ENCODE measurements around the gene THPO. TPM values are rescaled to one million over a fixed set of nuclear protein-coding genes. Genes with fewer than 3 reads are reported as not detected.

Gene THPO
- total and polyA plus RNA-seq, 2 donors (not counting 1 experiment from before 2014, with no cell fraction given): not detected

- H3K4me2 ChIP-seq (replicated peaks; ENCODE audit: low read depth, low read length, poor library complexity, severe bottlenecking): no peak overlapping the region
- H3K27ac ChIP-seq (ENCODE audit: low read length in 2 of 2): no peak overlapping the region
- WGBS (ENCODE audit: insufficient coverage): 88% methylated on average over 8 of the region's 8 CpGs
- no peaks in the 10 kb centered on the region for H3K9me3 Mint-ChIP-seq (ENCODE audit: insufficient read depth)
- H4K20me1 ChIP-seq (ENCODE audit: control insufficient read depth, insufficient read depth, low read length, poor library complexity, severe bottlenecking): no peaks in the 10 kb centered on the region
- H3K9ac ChIP-seq (ENCODE audit: low read length): no peak overlapping the region
- H3K4me3 ChIP-seq (ENCODE audit: control extremely low read depth in 1 of 5, extremely low read depth in 1 of 5, insufficient read depth in 1 of 5, low read depth in 2 of 5, low read length in 4 of 5): no peak overlapping the region
- H3K79me2 ChIP-seq (ENCODE audit: control insufficient read depth, insufficient read depth, low read length): no peaks in the 10 kb centered on the region
- no peak for TF ChIP-seq EZH2 (IDR thresholded peaks at IDR 0.05; ENCODE audit: borderline replicate concordance, insufficient read depth, low read depth, low read length, poor library complexity, severe bottlenecking)
- TF ChIP-seq, protein P1, sequence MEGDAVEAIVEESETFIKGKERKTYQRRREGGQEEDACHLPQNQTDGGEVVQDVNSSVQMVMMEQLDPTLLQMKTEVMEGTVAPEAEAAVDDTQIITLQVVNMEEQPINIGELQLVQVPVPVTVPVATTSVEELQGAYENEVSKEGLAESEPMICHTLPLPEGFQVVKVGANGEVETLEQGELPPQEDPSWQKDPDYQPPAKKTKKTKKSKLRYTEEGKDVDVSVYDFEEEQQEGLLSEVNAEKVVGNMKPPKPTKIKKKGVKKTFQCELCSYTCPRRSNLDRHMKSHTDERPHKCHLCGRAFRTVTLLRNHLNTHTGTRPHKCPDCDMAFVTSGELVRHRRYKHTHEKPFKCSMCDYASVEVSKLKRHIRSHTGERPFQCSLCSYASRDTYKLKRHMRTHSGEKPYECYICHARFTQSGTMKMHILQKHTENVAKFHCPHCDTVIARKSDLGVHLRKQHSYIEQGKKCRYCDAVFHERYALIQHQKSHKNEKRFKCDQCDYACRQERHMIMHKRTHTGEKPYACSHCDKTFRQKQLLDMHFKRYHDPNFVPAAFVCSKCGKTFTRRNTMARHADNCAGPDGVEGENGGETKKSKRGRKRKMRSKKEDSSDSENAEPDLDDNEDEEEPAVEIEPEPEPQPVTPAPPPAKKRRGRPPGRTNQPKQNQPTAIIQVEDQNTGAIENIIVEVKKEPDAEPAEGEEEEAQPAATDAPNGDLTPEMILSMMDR (IDR thresholded peaks at IDR 0.05): no peak
- H3K4me3 Mint-ChIP-seq: no peak overlapping the region
- ChIA-PET CTCF (interaction anchor here (0.6 to 1.3 kb wide), 3 partner anchors 14 to 129 kb away, joined by 4 to 6 read pairs (median 5); no protein-coding TSS in a partner anchor), POLR2A (no interaction called here)
- H3K27me3 Mint-ChIP-seq: peaks cover 59% of the 10 kb centered on the region
- H3K9me3 ChIP-seq (ENCODE audit: control extremely low read depth in 1 of 3, control insufficient read depth in 2 of 3, insufficient read depth in 1 of 3, low read length in 2 of 3): peaks cover 0 to 5% (median 0%) of the 10 kb centered on the region in 3 donors
- DNase-seq (no peak), ATAC-seq (ENCODE audit: low read depth) (no peak)
- no peak overlapping the region for H2AFZ ChIP-seq (ENCODE audit: insufficient read depth, low read depth, low read length, poor library complexity, severe bottlenecking)
- peaks cover 0 to 43% (median 11%) of the 10 kb centered on the region in 4 experiments for H3K27me3 ChIP-seq (replicated peaks in 1 of 4; ENCODE audit: control extremely low read depth in 1 of 4, control insufficient read depth in 3 of 4, insufficient read depth in 4 of 4, low read length in 3 of 4)
- intact Hi-C loops (cut with micrococcal nuclease): no loop called here
- H3K27ac Mint-ChIP-seq: no peak overlapping the region
- H3K36me3 ChIP-seq (replicated peaks in 1 of 2; ENCODE audit: control extremely low read depth in 1 of 2, control insufficient read depth in 1 of 2, extremely low read depth in 1 of 2, insufficient read depth in 2 of 2, low read length in 1 of 2): no peaks in the 10 kb centered on the region
- peaks cover 13 to 15% of the 10 kb centered on the region in 2 donors for H3K4me1 ChIP-seq (ENCODE audit: control insufficient read depth in 2 of 2, insufficient read depth in 2 of 2, low read length in 2 of 2)
- H3K4me1 Mint-ChIP-seq: peaks cover 12% of the 10 kb centered on the region
These were observed 6.9 kb upstream of the THPO start for GRCh38 chr3:184384856-184385422.

DNA sequence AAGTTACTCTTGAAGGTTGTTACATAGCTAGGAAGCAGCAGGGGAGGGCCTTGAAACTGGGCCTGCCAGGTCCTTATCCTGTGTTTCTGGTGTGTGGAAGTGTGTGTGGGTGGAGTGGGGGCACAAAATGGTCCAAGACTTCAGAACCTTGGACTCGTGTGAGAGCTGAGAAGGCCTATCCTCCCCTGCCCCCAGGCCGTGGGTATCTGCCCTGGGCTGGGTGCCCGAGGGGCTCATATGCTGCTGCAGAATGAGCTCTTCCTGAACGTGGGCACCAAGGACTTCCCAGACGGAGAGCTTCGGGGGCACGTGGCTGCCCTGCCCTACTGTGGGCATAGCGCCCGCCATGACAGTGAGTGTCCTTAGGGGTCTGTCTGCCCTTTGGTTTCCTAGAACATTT lies 6.3 kb upstream of the THPO start:
- H3K27ac ChIP-seq (ENCODE audit: low read length in 2 of 2): no peak overlapping the region
- ATAC-seq (ENCODE audit: low read depth): no peak
- intact Hi-C loops (cut with micrococcal nuclease): no loop called here
- WGBS (ENCODE audit: insufficient coverage): 83% methylated on average over 8 of the region's 9 CpGs
- DNase-seq: no peak
- Mint-ChIP-seq H3K4me3 (no peak overlapping the region), H3K27ac (no peak overlapping the region), H3K27me3 (peaks cover 55% of the 10 kb centered on the region), H3K9me3 (ENCODE audit: insufficient read depth) (no peaks in the 10 kb centered on the region), H3K4me1 (peaks cover 12% of the 10 kb centered on the region)
- H3K4me3 ChIP-seq (ENCODE audit: control extremely low read depth in 1 of 5, extremely low read depth in 1 of 5, insufficient read depth in 1 of 5, low read depth in 2 of 5, low read length in 4 of 5): no peak overlapping the region
- H4K20me1 ChIP-seq (ENCODE audit: control insufficient read depth, insufficient read depth, low read length, poor library complexity, severe bottlenecking): no peaks in the 10 kb centered on the region
- H3K27me3 ChIP-seq (replicated peaks in 1 of 4; ENCODE audit: control extremely low read depth in 1 of 4, control insufficient read depth in 3 of 4, insufficient read depth in 4 of 4, low read length in 3 of 4): peaks cover 0 to 45% (median 13%) of the 10 kb centered on the region in 4 experiments
- peaks cover 0 to 5% (median 0%) of the 10 kb centered on the region in 3 donors for H3K9me3 ChIP-seq (ENCODE audit: control extremely low read depth in 1 of 3, control insufficient read depth in 2 of 3, insufficient read depth in 1 of 3, low read length in 2 of 3)
- ChIA-PET CTCF (interaction anchor here (0.6 to 1.1 kb wide), 3 partner anchors 13 to 130 kb away, joined by 3 to 5 read pairs (median 4); no protein-coding TSS in a partner anchor), POLR2A (no interaction called here)
- H3K79me2 ChIP-seq (ENCODE audit: control insufficient read depth, insufficient read depth, low read length): no peaks in the 10 kb centered on the region
- peaks cover 13 to 15% of the 10 kb centered on the region in 2 donors for H3K4me1 ChIP-seq (ENCODE audit: control insufficient read depth in 2 of 2, insufficient read depth in 2 of 2, low read length in 2 of 2)
- H3K9ac ChIP-seq (ENCODE audit: low read length): no peak overlapping the region
- no peak for TF ChIP-seq EZH2 (IDR thresholded peaks at IDR 0.05; ENCODE audit: borderline replicate concordance, insufficient read depth, low read depth, low read length, poor library complexity, severe bottlenecking)
- TF ChIP-seq, protein P1 (IDR thresholded peaks at IDR 0.05): no peak
- H3K36me3 ChIP-seq (replicated peaks in 1 of 2; ENCODE audit: control extremely low read depth in 1 of 2, control insufficient read depth in 1 of 2, extremely low read depth in 1 of 2, insufficient read depth in 2 of 2, low read length in 1 of 2): no peaks in the 10 kb centered on the region
- H3K4me2 ChIP-seq (replicated peaks; ENCODE audit: low read depth, low read length, poor library complexity, severe bottlenecking): no peak overlapping the region
- no peak overlapping the region for H2AFZ ChIP-seq (ENCODE audit: insufficient read depth, low read depth, low read length, poor library complexity, severe bottlenecking)
